ENCODE data around the gene ELAVL1. TPM values are rescaled to one million over a fixed set of nuclear protein-coding genes. Genes with fewer than 3 reads are reported as not detected.

Gene ELAVL1
- total and polyA plus RNA-seq, 9 of the 15 experiments (the other 6 are each of a cell fraction or from before 2014, with no cell fraction given): 4.3 to 172 (median 69.2) TPM

- no peak for TF ChIP-seq AFF1 (IDR thresholded peaks at IDR 0.05; ENCODE audit: low read depth in 1 of 2, partially characterized antibody in 2 of 2)
- no peak; the same call in 1 of the 2 replicates for TF ChIP-seq NR1H2 (CRISPR knock-in tag; IDR thresholded peaks at IDR 0.05)
- TF ChIP-seq ZBTB5 (IDR thresholded peaks at IDR 0.05): no peak
- TF ChIP-seq RREB1 (CRISPR knock-in tag; IDR thresholded peaks at IDR 0.05): no peak
- TF ChIP-seq GATAD2B (IDR thresholded peaks at IDR 0.05; ENCODE audit: borderline replicate concordance): no peak
- TF ChIP-seq RBM14 (IDR thresholded peaks at IDR 0.05; ENCODE audit: borderline replicate concordance, insufficient read depth, low read depth, low read length): no peak
- no peak for TF ChIP-seq KDM4B (IDR thresholded peaks at IDR 0.05; ENCODE audit: borderline replicate concordance in 2 of 2, low read depth in 1 of 2)
- TF ChIP-seq ZBTB43 (CRISPR knock-in tag; IDR thresholded peaks at IDR 0.05): no peak
- no peak for TF ChIP-seq ZNF277 (CRISPR knock-in tag; IDR thresholded peaks at IDR 0.05; ENCODE audit: borderline replicate concordance)
- no peak; the same call in 1 of the 2 replicates for TF ChIP-seq ARID1B (IDR thresholded peaks at IDR 0.05)
- no peak for TF ChIP-seq ZBED1 (IDR thresholded peaks at IDR 0.05)
Measured at GRCh38 chr19:8050274-8051096, 45.0 kb upstream of the ELAVL1 start (continued).
